ENCODE results near the gene PSD2. TPM values are rescaled to one million over a fixed set of nuclear protein-coding genes. Genes with fewer than 3 reads are reported as not detected.
A peak's percentile ranks its signal among the peaks of the same experiment; 100 is the strongest.

Gene PSD2
- total RNA-seq, 1 experiment from 2014 or later, result not detected

DNA sequence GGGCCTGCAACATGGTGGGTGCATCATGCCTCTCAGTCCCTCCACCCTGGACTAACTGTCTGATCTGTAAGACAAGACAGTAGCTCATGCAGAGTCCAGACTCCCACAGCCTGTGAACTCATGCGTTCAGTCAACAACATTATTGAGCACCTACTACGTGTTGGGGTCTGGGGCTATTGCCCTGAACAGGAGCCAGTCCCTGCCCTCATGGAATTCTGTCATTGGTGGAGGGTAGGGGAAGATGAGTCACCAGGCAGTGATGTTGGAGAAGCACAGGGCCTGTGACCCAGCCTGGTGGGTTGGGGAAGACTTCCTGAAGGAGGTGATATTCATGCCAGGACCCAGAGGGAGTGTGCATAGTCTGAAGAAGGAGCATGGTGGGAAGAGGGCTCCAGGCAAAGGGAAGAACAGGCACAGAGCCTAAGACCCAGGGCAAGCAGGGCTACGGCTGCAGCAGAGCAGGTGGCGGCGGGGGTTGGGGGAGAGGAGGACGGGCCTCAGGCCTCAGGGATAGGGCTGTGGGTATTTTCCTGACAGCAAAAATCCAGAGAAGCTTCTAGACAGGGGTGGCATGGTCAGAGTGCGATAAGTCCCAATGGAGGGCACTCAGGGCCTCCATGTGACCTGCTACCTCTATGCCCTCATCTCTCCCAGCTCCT, 26.7 kb upstream of the PSD2 start:
- H3K4me2 ChIP-seq (ENCODE audit: low read depth, low read length, poor library complexity, severe bottlenecking), result no peak overlapping the region
- no peaks in the 10 kb centered on the region for H3K9me2 ChIP-seq (replicated peaks; ENCODE audit: insufficient read depth, low read length)
- H3K27ac ChIP-seq (ENCODE audit: low read length), result no peak overlapping the region
- peaks cover 4% of the 10 kb centered on the region; the same call in 1 of the 2 replicates for H4K20me1 ChIP-seq (ENCODE audit: insufficient read depth, low read depth, low read length)
- peaks cover 11% of the 10 kb centered on the region for H3K4me1 ChIP-seq (ENCODE audit: low read length)
- no peaks in the 10 kb centered on the region for H3K79me2 ChIP-seq (ENCODE audit: low read length)
- H3K27me3 ChIP-seq (ENCODE audit: low read length), result no peaks in the 10 kb centered on the region
- no peaks in the 10 kb centered on the region for H3K9me3 ChIP-seq (ENCODE audit: low read length)
- H3K4me3 ChIP-seq (ENCODE audit: low read length), result no peak overlapping the region
- H2AFZ ChIP-seq (ENCODE audit: low read length), result no peak overlapping the region
- H3K9ac ChIP-seq (ENCODE audit: low read length), result no peak overlapping the region
- H3K36me3 ChIP-seq (ENCODE audit: insufficient read depth, low read length), result no peaks in the 10 kb centered on the region
- DNase-seq, result no peak

DNA sequence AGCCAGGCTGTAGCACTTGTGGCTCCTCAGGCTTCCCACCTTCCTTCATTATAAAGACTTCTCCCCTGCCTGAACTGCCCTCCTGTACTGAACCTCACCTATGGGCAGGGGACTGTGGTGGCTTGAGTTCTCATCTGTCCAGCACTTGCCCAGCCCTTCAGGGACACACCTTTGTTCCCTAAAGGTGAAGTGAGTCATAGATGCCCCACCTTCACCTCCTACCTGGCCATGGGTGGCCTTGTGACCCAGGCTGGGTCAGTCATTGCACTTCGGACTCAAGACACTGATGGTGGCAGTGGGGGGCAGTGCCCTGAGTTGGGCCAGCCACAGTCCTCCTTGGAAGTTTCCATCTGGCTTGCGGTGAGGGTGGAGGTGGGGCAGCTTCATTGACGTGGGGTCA, 26.1 kb upstream of the PSD2 start:
- no peaks in the 10 kb centered on the region for H3K36me3 ChIP-seq (ENCODE audit: insufficient read depth, low read length)
- no peaks in the 10 kb centered on the region for H3K27me3 ChIP-seq (ENCODE audit: low read length)
- H3K9me3 ChIP-seq (ENCODE audit: low read length), result no peaks in the 10 kb centered on the region
- no peak overlapping the region for H2AFZ ChIP-seq (ENCODE audit: low read length)
- H3K9ac ChIP-seq (ENCODE audit: low read length), result no peak overlapping the region
- H3K9me2 ChIP-seq (replicated peaks; ENCODE audit: insufficient read depth, low read length), result no peaks in the 10 kb centered on the region
- no peak overlapping the region for H3K27ac ChIP-seq (ENCODE audit: low read length)
- H4K20me1 ChIP-seq (ENCODE audit: insufficient read depth, low read depth, low read length), result peaks cover 4% of the 10 kb centered on the region; the same call in 1 of the 2 replicates
- peaks cover 5% of the 10 kb centered on the region for H3K4me1 ChIP-seq (ENCODE audit: low read length)
- no peak for DNase-seq
- H3K79me2 ChIP-seq (ENCODE audit: low read length), result no peaks in the 10 kb centered on the region
- no peak overlapping the region for H3K4me3 ChIP-seq (ENCODE audit: low read length)
- no peak overlapping the region for H3K4me2 ChIP-seq (ENCODE audit: low read depth, low read length, poor library complexity, severe bottlenecking)

DNA sequence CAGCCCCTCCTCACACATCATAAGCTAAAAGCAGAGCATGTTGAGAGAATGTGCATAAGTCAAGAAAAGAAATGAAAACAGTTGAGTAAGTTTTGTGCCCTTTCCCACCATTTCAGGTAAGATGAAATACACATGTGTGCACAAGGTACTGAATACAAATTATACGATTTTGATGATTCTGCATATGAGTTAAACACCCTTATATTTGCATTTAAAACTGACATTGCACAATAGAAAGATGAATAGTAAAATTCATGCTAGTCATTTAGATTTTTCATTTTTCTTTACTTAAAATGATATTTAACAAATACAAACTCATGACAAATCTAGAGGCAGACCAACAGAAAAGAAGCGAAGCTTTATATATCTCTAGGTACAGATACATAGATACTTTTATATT, 24.9 kb upstream of the PSD2 start:
- Histone ChIP-seq H3K9me2 (replicated peaks; ENCODE audit: insufficient read depth, low read length) (no peaks in the 10 kb centered on the region), H3K4me2 (ENCODE audit: low read depth, low read length, poor library complexity, severe bottlenecking) (no peak overlapping the region), H3K4me3 (ENCODE audit: low read length) (no peak overlapping the region), H3K9me3 (ENCODE audit: low read length) (no peaks in the 10 kb centered on the region), H4K20me1 (ENCODE audit: insufficient read depth, low read depth, low read length) (no peaks in the 10 kb centered on the region), H2AFZ (ENCODE audit: low read length) (no peak overlapping the region), H3K79me2 (ENCODE audit: low read length) (no peaks in the 10 kb centered on the region), H3K27ac (ENCODE audit: low read length) (no peak overlapping the region), H3K27me3 (ENCODE audit: low read length) (no peaks in the 10 kb centered on the region), H3K9ac (ENCODE audit: low read length) (no peak overlapping the region), H3K4me1 (ENCODE audit: low read length) (no peaks in the 10 kb centered on the region), H3K36me3 (ENCODE audit: insufficient read depth, low read length) (no peaks in the 10 kb centered on the region)
- DNase-seq, result no peak

DNA sequence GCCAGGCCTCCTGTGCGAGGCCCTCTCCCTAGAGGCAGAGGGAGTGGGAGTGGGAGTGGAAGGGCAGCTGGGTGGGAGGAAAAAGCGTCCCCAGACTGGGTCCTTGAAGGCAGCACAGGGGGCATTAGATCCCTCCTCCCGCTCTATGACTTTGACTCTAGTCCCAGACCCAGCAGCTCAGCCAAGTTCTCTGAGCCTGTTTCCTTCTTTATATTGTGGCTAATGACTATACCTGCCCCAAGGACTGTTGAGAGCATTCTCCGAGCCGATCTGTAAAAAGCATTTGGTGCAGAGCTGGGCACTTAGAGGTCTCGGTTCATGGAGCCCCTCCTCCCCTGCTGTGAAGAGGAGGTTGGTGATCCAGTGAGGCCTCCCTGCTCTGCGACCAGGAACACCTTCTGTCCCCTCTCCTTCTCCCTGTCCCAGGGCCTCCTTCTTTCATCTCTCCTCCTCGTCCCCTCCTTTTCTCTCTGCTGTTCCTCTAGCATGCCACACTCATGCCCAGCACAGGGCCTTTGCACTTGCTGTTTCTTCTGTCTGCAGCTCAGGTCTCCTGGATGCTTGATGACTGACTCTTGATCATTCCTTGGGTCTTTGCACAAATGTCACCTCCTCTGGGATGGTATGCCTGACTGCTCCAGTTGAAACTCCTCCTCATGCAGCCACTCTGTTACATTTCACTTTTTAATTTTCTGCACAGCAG, 23.4 kb upstream of the PSD2 start:
- Histone ChIP-seq H2AFZ (ENCODE audit: low read length) (no peak overlapping the region), H3K9me2 (replicated peaks; ENCODE audit: insufficient read depth, low read length) (no peaks in the 10 kb centered on the region), H3K9me3 (ENCODE audit: low read length) (no peaks in the 10 kb centered on the region), H3K9ac (ENCODE audit: low read length) (no peak overlapping the region), H3K27ac (ENCODE audit: low read length) (no peak overlapping the region), H3K4me2 (ENCODE audit: low read depth, low read length, poor library complexity, severe bottlenecking) (no peak overlapping the region), H4K20me1 (ENCODE audit: insufficient read depth, low read depth, low read length) (no peaks in the 10 kb centered on the region), H3K4me3 (ENCODE audit: low read length) (no peak overlapping the region), H3K36me3 (ENCODE audit: insufficient read depth, low read length) (no peaks in the 10 kb centered on the region), H3K4me1 (ENCODE audit: low read length) (no peaks in the 10 kb centered on the region), H3K79me2 (ENCODE audit: low read length) (no peaks in the 10 kb centered on the region), H3K27me3 (ENCODE audit: low read length) (no peaks in the 10 kb centered on the region)
- DNase-seq, result no peak

DNA sequence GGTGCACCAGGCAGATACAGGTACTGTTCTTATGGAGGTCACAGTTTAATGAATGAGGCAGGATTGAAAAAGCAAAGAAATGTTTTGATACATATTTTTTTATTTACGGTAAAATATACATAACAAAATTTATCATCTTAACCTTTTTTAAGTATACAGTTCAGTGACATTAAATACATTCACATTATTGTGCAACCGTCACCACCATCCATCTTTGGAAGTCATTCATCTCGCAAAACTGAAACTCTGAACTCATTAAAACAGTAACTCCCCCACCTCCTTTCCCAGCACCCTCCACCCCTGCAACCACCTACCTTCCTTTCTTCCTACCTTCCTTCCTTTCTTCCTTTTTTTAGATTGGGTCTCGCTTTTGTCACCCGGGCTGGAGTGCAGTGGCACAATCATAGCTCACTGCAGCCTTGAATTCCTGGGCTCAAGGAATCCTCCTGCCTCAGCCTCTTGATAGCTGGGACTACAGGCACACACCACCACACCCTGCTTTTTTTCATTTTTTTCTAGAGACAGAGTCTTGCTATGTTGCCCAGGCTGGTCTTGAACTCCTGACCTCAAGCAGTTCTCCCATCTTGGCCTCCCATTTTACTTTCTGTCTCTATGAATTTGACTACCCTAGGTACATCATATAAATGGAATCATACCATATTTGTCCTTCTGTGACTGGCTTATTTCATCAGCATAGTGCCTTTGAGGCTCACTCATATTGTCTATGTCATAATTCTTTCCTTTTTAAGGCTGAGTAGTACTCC, 22.5 kb upstream of the PSD2 start:
- H3K27me3 ChIP-seq (ENCODE audit: low read length), result no peaks in the 10 kb centered on the region
- H3K27ac ChIP-seq (ENCODE audit: low read length), result no peak overlapping the region
- H3K79me2 ChIP-seq (ENCODE audit: low read length), result no peaks in the 10 kb centered on the region
- no peaks in the 10 kb centered on the region for H3K9me2 ChIP-seq (replicated peaks; ENCODE audit: insufficient read depth, low read length)
- no peak overlapping the region for H2AFZ ChIP-seq (ENCODE audit: low read length)
- no peak overlapping the region for H3K4me3 ChIP-seq (ENCODE audit: low read length)
- H3K9me3 ChIP-seq (ENCODE audit: low read length), result no peaks in the 10 kb centered on the region
- H4K20me1 ChIP-seq (ENCODE audit: insufficient read depth, low read depth, low read length), result no peaks in the 10 kb centered on the region
- no peak overlapping the region for H3K9ac ChIP-seq (ENCODE audit: low read length)
- H3K36me3 ChIP-seq (ENCODE audit: insufficient read depth, low read length), result no peaks in the 10 kb centered on the region
- H3K4me2 ChIP-seq (ENCODE audit: low read depth, low read length, poor library complexity, severe bottlenecking), result no peak overlapping the region
- H3K4me1 ChIP-seq (ENCODE audit: low read length), result no peaks in the 10 kb centered on the region
- DNase-seq, result no peak

DNA sequence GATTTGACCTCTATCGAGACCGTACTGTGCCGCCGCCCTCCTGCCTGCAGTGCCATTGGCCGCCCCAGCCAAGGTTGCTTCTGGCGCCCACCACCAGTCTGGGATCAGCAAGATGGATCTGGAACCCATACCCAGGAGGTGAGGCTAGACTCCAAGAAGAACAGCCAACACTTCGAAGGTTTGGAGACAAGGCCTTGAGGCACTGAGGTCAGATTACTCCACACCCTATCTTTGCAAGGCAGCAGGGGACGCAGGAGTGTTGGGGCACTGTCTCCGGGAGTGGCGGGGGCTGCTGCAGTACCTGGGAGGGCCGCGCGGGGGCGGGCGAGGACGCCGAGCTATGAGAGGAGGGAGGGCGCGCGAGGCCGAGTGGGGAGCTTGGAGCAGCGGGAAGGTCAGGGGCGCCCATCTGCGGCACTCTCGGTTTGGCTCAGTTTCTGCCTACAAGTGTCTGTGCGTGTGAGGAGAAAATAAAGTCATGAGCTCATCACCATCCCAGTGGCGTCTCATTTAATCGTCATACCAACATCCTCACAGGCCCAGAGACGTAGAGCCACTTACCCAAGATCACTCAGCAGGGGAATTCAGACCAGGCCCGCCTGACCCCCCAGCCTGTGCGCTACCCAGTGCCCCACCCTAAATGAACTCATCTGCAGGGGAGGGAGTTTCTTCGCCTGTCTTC, 20.5 kb upstream of the PSD2 start:
- no peaks in the 10 kb centered on the region for H3K9me3 ChIP-seq (ENCODE audit: low read length)
- H3K4me1 ChIP-seq (ENCODE audit: low read length), result no peaks in the 10 kb centered on the region
- H3K4me3 ChIP-seq (ENCODE audit: low read length), result no peak overlapping the region
- H2AFZ ChIP-seq (ENCODE audit: low read length), result no peak overlapping the region
- H3K27ac ChIP-seq (ENCODE audit: low read length), result no peak overlapping the region
- H4K20me1 ChIP-seq (ENCODE audit: insufficient read depth, low read depth, low read length), result no peaks in the 10 kb centered on the region
- no peaks in the 10 kb centered on the region for H3K79me2 ChIP-seq (ENCODE audit: low read length)
- no peaks in the 10 kb centered on the region for H3K9me2 ChIP-seq (replicated peaks; ENCODE audit: insufficient read depth, low read length)
- no peaks in the 10 kb centered on the region for H3K36me3 ChIP-seq (ENCODE audit: insufficient read depth, low read length)
- peak; percentile 85 for DNase-seq
- no peaks in the 10 kb centered on the region for H3K27me3 ChIP-seq (ENCODE audit: low read length)
- no peak overlapping the region for H3K9ac ChIP-seq (ENCODE audit: low read length)
- no peak overlapping the region for H3K4me2 ChIP-seq (ENCODE audit: low read depth, low read length, poor library complexity, severe bottlenecking)

DNA sequence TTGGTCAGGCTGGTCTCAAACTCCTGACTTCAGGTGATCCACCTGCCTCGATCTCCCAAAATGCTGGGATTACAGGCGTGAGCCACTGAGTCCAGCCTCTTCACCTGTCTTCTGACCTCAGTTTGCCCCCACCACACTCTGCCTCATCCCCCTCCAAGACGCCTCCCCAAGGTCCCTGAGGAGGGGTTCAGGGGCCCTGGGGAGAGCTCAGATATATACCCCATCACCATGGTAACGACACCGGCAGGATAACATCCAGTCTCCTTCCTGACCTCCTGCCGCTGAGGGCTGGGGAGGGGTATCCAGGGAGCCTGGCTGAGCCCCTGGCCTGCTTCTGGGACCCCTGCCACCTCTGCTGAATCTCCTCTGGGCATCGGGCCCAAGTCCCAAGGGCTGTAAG, 19.7 kb upstream of the PSD2 start:
- H3K36me3 ChIP-seq (ENCODE audit: insufficient read depth, low read length), result no peaks in the 10 kb centered on the region
- H3K4me1 ChIP-seq (ENCODE audit: low read length), result no peaks in the 10 kb centered on the region
- H4K20me1 ChIP-seq (ENCODE audit: insufficient read depth, low read depth, low read length), result no peaks in the 10 kb centered on the region
- DNase-seq, result no peak
- no peak overlapping the region for H3K9ac ChIP-seq (ENCODE audit: low read length)
- H3K27ac ChIP-seq (ENCODE audit: low read length), result no peak overlapping the region
- H2AFZ ChIP-seq (ENCODE audit: low read length), result no peak overlapping the region
- no peak overlapping the region for H3K4me2 ChIP-seq (ENCODE audit: low read depth, low read length, poor library complexity, severe bottlenecking)
- no peaks in the 10 kb centered on the region for H3K27me3 ChIP-seq (ENCODE audit: low read length)
- H3K4me3 ChIP-seq (ENCODE audit: low read length), result no peak overlapping the region
- H3K9me3 ChIP-seq (ENCODE audit: low read length), result no peaks in the 10 kb centered on the region
- H3K9me2 ChIP-seq (replicated peaks; ENCODE audit: insufficient read depth, low read length), result no peaks in the 10 kb centered on the region
- H3K79me2 ChIP-seq (ENCODE audit: low read length), result no peaks in the 10 kb centered on the region

DNA sequence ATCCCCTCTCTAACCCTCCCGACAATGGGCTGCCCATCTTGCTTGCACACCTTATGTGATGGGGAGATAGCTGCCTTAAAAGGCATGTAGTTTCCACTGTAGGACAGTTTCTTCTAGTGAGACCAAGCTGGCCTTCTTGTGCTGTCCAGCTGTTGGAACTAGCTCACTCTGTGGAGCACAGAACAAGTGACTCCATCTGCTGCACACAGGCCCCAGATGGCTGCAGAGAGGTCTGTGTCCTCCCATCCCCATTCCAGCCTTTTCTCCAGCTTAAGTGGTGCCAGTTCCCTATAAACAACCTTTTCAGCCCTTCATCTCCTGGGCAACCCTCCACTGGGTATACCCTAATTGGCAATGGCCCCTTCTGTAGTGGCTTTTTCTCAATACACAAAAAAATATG, 18.7 kb upstream of the PSD2 start:
- DNase-seq, result no peak
- Histone ChIP-seq H3K27me3 (ENCODE audit: low read length) (no peaks in the 10 kb centered on the region), H3K36me3 (ENCODE audit: insufficient read depth, low read length) (no peaks in the 10 kb centered on the region), H3K27ac (ENCODE audit: low read length) (no peak overlapping the region), H2AFZ (ENCODE audit: low read length) (no peak overlapping the region), H4K20me1 (ENCODE audit: insufficient read depth, low read depth, low read length) (no peaks in the 10 kb centered on the region), H3K9me2 (replicated peaks; ENCODE audit: insufficient read depth, low read length) (no peaks in the 10 kb centered on the region), H3K4me3 (ENCODE audit: low read length) (no peak overlapping the region), H3K4me1 (ENCODE audit: low read length) (no peaks in the 10 kb centered on the region), H3K4me2 (ENCODE audit: low read depth, low read length, poor library complexity, severe bottlenecking) (no peak overlapping the region), H3K9ac (ENCODE audit: low read length) (no peak overlapping the region), H3K79me2 (ENCODE audit: low read length) (no peaks in the 10 kb centered on the region), H3K9me3 (ENCODE audit: low read length) (no peaks in the 10 kb centered on the region)

Measured in Karpas-422 (cell line).